NK-92 (cell line): ENCODE data around the gene CD63.

ENCODE experiments used
- DNase-seq: peaks from one replicate; lab custom pipeline; 2025; ENCODE audit not compliant: unreplicated experiment; lab: John Stamatoyannopoulos, UW

The CD63 gene

DNA sequence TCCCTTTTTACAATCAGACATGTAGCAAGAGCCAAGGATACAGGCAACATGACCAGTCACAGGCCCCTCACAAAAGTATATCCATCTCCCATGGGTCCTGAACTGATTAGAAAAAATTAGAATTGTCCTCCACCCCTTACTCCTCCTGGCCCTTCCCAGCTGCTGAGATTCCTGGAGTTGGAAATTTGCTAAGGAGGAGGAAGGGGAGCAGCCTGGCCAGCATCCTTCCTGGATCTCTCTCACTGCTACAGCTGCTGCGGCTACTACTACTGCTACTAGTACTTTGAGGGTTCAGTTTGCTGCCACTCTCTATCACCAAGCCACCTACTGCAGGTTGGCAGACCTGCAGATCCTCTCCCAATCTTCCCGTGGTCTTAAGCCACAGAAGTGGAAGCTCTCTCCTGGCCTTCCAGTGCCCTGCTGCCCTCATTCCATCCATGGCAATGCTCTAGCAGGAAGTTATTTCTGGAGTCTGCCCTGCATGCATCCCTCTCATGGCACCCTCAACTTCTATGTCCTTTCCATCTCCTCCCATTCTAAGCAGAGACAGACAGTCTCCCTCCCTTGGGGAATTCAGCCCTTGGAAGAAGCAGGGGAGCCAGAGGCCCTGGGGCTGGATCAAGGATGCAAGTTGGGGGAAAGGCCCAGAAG, 22.1 kb downstream of the CD63 start:
- no peak for DNase-seq

DNA sequence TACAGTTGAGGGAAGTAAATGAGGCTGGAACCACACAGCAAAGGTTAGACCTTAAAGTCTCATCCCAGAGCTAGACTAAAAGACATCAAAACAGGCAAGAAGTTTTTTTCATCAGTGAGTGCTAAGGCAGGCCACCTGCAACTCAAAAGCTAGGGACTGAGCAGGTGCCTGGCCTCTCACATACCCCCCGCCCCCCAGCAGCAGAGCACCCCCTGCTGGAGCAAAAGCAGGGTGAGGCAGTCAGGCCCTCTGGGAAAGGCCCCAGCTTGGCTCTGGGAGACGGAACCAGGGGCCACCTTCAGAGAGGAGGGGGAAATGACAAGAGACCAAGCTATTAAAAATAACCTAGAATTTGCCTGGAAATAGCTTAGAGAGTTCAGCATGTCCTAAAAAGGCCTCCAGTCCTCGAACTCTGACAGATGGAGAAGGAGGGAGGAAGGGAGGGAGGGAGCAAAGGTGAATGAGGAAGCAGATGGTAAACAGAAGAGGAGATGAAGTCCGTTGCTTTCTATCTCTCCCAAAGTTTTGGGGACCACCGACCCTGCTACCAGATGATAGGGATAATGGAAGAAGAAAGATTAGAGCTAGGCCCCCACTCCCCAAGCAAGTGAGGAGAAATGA, 22.9 kb downstream of the CD63 start:
- DNase-seq = no peak

DNA sequence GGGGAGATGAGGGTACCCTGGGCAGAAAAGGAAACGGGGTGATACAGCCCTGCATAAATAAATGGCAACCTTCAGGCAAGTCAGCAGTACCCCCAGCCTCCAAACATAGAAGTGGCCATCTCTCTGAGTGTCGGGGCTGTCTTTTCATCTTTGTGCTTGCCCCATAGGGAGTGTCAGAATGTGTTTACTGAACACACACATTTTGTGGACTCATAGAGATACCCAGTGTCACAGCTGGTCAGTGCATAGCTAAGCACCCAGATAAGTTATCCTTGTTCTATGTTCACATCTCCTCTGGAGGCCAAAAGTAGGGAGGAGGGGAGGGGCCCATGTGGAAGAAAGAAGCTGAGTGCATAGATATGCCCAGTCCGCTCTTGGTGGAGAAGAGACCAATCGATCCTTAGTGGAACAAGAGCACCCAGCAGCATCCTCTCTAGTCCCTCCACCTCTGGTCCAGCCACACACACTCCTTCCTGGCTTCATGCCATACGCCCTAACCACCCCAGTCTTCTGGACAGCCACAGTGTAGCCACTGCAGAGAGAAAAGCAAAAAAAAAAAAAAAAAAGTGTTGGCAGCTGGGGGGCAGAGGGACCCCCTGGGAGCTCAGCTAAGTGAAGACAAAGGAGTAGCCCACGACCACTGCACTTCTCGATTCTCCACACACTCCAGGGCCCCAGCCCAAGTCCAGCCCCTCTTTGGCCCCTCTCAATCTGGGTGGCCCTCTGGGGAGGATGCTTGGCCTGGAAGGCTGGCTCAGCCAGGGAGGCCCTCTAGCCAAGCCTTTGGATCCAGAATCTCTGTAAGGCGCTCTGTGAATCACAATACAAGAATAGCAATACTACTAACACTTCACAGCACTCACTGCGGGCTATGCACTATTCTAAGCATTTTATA, 23.7 kb downstream of the CD63 start:
- no peak for DNase-seq

DNA sequence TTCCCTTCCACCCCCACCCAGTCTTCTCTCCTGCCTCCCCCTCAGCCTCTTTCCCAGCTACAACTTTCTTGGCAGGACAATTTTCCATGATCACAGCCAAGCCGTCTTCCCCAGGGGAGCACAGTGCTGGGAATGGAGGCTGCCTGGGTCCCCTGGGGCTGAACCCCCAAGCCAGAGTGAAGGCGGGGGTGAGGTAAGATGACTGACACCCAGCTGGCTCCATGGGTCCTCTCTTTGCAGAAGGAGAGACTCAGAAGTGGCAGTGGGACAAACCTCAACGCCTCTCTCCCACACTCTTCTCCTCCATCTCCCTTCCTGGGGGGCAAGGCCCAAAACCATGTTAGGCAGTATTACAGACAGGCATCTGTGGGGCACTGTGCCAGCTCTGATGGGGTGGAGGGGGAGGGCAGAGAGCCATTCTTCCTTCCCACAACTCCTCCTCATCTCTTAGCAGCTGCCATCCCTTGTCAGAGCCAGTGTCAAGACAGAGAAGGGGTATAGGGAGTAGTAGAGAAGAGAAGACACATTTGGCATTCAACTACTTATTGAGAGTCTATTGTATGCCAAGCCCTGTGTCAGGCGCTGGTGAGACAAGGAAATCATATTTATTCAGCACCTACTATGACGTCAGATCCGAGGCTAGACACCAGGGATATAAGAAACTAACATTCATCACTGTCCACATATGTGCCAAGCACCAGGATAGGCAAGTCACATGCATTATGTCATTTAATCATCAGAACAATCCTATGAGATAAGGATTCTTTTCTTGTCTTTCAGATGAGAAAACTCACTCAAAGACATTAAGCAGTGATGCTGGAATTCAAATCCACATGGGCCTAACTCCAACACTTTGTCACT, 24.7 kb downstream of the CD63 start:
- DNase-seq = no peak

DNA sequence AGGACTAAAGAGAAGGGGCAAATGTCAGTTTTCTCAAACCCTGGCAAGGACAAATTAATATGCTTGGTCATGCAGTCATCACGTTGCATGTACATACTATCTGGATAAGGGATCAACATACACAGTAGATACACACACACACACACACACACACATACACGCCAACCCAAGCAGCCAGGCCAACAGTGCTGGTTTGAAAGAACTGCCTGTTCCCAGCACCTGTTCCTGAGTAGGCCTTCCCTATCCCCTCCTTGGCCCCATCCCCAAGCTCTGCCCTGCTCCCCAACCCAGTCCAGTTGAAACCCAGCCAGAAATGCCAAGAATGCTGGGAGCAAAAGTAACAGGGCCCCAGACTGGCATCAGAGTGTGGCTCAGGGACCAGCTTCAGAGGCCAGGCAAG, 25.5 kb downstream of the CD63 start:
- no peak for DNase-seq

DNA sequence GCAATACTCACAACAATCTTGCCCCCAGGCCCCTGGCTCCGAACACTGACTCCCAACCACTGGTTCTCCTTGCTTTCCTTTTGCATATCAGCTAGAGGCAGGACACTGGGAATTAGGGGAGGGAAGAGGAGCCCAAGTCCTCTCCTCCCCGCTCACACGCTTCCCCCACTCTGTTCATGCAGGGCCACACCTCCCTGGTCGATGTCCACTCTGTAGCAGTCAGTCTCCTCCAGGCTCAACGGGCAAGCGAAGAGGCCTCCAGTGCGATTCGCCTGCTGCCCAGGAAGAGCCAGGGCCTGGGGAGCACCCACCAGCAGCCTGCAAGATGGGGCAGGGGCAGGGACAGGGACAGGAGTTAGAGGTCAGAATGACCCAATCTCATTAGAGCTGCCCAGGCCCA, 25.9 kb downstream of the CD63 start:
- no peak for DNase-seq

DNA sequence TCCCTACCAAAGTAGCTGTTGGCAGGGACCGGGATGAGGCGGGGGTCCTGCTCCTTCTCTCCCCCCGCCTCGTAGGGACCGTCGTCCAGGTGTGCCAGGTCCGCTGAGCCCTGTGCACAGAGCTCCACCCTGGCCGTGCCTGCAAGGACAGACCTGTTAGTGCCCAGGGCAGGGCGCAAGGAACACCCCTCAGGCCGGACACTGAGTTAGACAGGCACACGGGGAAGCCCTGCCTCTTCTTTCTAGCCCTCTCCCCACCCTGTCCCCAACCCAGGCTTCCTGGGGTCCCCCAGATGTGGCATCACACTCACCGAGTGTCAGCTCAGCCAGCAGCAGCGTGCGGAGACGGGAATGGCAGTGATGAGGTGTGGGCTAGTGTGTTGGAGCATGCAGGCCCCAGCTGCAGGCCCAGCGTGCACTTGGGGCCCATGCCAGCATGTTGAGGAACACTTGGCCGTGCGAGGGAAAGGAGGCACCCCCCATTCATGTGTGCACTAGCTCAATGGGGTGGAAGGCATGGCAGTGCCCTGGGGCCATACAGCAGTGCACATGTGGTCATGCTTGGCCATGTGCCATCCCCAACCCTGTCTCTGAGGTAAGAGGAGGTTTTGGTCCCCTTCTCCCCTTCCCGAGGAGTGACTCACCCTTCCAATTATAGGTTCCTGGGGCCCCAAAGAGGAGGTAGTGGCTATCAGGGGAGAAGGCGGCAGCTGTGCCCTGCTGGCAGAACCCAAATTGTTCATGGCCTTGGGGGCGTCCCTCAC, 28.4 kb downstream of the CD63 start:
- DNase-seq = no peak

DNA sequence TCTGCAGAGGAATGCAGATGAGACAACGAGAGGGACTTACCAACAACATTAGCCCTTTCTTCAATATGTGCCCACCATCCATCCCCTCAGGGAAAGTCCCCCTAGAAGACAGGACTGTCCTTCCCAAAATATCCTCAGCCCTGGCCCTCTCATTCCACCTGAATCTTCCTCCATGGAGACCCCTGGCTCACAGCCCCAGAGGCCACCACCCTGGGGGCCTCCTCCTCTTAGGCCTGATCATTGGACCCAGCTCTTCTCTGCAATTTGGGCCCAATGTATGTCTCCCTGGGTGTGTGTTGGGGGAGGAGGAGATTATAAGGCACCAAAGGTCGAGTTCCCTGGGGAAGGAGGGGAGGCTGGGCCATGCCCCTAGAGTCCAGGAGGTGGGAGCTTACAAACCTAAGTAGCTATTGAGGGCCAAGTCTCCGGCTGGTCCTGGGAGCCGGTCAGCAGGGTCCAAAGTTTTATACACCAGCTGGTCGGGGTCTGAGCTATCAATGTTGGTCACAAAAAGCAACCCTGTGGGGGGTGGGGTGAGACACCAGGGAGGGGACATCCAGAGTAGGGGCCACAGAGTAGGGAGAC, 29.2 kb downstream of the CD63 start:
- DNase-seq = no peak

DNA sequence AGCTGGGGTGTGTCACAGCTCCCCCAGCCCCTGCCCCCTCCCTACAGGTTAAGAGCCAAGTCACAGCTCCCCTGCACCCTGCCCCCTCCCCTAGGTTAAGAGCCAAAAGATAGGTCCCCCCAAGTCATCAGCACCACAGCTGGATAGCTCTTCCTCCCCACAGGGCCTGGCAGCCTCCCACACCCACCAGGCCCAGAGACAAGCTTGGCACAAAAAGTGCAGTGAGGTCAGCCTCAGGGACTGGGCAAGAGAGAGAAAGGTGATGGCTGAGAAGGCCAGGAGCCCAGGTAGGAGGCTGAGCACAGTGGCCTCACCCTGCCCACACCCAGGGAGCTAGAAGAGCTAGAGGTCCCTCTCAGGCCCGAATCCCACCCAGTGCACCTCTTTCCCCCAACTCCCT, 29.8 kb downstream of the CD63 start:
- no peak for DNase-seq

DNA sequence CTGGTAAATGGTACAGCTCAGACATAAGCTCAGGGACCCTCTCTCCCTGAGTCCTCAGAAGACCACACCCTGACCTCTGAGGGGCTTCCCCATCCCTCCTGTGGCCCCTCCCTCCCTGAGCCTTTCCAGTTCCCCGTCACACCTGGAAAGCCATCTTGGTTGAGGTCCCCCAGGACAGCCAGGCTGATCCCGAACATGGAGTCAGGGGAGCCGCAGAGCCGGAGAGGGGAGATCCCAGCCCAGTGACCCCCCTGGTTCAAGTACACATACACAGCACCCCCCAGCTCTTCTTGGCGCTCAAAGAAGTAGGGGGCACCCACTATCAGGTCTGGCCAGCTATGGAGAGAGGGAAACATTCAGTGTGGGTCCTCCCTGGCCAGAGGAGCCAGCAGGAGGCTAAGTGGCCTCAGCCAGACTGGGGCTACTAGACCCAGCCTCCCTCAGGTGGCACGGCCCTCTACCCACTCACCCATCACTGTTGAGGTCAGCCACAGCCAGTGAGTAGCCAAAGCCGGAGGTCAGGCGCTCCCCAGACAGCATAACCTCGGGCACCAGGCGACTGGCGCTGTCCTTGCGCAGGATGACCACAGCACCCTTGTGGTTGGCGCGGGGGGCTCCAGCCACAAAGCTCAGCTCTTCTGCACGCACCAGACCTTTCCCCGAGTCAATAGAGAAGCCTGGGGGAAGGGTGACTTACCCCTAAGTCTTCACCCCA, 30.4 kb downstream of the CD63 start:
- no peak for DNase-seq

DNA sequence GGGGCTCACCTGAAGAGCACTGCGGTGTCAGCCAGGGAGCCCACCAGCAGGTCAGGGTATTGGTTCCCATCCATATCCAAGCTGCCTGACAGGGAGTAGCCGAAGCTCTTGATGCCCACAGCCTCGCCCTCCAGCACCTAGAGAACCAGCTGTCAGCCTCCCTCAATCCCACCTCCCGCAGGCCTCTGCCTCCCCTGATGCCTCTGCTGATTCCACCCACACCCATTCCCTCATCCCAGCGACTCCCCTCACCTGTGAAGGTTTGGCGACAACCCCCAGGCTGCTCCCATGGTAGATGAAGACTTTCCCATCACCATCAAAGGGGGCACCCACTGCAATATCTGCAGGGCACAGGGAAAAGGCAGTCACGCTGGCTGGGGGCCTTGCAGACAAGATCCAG, 31.1 kb downstream of the CD63 start:
- DNase-seq = no peak

DNA sequence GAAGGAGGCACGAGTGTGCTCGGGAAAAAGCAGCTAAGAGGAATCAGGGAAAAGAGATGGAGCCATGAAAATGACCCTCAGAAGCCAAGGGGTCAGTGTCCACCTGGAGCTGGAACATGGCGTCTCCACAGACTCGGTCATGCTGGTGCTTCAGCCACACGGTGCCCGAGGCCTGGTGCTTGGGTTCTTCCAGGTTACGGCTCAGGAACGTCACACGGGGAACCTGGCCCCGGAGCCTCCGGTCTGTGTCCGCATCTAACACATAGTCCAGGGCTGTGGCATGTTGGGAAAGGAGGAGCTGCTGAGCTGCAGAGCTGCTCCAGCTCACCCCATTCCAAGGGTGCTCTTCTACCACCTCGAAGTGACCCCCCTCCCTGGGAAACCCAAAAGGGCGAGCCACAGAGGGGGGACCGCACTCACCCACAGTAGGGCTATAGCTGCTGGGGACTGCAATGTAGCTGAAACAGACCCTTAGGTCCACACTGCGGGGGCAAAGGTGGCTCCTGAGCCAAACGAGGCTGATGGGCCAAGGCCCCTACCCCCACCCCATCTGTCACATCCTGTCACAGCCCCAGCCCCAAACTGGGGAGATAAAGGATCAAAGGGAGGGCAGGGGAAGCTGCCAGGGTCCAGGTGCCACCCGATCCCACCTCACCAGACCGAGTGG, 31.9 kb downstream of the CD63 start:
- DNase-seq = no peak

DNA sequence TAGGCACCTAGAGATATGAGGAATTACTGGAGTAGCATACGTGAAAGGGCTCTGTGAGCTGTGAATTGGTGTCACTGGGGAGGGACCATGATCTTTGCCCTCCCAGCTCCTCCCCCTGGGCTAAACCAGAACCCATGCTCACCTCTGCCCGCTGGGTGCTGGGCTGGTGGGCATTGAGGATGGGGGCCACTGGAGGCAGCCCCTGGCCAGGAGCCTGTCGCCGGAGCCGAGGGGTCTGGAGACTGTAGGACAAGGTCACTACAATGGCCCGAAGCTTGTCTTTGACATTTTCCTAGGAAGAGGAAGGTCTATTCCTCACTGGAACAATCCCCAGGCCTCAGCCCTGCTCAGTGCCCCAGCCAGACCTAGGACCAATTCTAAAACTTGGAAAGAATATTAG, 32.7 kb downstream of the CD63 start:
- no peak for DNase-seq

DNA sequence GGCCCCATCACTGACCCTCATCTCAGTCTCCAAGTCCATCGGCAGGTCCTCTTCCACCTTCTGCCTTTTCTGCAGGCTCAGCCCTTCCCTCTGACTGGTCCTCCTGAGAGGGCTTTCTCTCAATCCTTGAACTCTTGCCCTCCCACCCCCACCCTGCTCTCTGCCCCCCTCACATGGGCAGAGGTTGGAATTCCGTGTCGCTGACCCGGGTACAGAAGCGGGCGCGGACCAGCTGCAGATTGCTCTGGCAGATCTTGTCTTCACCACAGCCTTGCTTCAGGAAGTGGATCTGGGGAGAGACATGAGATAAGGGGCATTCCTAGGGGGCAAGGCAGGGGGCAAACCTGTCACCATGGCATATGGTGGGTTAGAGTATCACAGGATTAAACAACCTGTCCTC, 33.5 kb downstream of the CD63 start:
- no peak for DNase-seq

DNA sequence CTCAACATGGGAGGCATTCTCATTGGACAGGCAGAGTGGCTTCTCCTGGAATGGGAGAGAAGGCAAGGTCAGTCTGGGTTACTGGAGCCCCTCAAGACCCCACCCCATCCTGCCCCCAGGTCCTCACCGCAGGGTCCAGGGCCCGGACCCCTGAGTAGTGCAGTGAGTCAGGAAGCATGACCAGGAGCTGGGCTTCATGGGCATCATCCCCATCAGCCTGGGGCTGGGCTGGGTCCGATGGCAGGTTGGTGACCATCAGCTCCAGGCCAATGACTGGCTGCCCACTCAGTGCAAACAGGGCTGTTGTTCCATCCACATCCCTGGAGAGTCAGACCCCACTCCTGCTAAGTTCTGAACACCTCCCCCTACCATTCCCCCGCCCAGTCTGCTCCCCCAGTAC, 34.2 kb downstream of the CD63 start:
- DNase-seq = no peak

DNA sequence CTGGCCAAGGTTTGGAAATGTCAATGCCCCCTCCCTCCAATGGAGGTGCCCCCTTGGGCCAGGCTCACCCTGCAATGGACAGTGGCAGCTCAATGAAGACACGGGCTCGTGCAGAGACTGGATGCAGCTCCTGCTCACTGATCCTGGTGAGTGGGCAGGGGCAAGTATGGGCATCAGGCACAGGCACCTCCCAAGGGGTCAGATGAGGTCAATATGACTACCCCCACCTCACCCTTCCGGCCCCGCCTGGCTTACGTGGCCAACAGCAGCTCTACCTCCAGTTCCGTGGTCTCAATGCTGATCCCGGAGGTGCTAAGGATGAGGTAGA, 34.7 kb downstream of the CD63 start:
- no peak for DNase-seq

DNA sequence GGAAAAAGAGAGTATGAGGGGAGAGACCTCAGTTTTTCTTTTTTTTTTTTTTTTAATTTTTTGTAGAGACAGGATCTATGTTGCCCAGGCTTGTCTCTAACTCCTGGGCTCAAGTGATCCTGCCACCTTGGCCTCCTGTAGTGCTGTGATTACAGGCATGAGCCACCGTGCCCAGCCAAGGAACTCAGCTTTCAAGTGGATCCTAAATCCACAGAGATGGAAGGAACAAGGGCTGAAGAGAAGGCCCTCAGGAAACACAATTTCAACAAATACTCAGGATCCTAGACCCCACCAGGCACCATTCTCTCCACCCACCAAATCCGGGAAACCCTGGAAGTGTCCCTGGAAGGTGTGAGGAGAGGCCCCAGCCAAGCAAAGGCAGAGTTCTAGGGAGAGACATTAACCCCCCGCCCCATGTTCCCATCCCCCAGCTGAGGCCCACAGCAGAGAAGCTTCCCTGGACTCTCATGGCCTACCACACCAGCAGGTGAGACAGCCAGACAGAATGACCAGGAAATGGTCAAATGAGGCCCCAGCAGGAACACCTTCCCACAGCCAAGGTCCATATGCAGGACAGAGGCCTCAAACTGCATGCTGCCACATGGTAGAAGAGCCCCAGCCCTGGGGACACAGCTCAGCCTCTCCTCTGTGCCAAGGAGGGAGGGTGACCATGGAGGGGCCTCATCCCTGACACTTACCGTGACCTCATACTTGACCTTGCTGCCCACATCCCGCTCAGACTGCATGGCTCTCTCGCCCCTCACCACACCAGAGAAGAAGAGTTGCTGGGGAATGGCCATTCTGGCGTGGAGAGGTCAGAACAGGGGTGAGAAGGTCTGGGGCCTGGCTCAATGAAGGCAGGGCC, 35.3 kb downstream of the CD63 start:
- no peak for DNase-seq

DNA sequence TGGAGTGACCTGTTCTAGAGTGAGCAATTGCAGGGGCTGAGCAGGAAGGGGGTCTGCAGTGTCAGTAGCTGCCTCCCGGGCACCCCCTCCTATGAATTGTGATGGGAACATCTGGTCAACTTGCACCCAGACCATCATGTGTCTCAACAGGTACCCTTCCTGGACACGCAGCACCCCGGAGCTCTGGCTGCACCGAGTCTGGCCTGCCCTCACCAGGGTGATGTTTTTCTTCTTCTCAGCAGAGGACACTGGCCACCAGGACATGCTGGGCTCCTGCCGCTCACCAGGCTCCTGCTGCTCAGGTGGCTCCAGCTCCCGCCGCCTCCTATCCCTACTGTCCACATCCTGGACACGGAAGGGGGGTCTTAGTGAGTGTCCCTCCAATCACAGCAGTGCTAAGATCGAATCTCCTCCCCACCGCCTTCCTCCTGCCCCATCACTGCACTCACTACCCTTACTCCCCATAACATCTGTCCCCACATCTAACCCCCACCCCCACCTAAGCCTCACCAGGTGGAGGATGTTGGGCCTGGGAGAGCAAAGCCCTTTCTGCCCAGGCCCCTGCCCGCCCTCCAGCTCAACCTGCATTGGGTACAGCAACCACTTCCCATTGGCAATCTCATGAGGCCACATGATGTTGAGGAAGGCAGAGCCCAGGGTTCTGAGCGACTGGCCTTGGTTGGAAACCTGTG, 36.0 kb downstream of the CD63 start:
- no peak for DNase-seq
